DMS79 treated with DMSO at 0.1 percent for 48 hours (cell line): ENCODE data around the gene CRAMP1.
"Not testable (repeated sequence)": the region's sequence is repeated elsewhere in the genome, so short reads cannot be mapped to it uniquely, and the experiment has no call there.

Experiments used
- DNase-seq: peaks from one replicate; lab custom pipeline; 2025; lab: John Stamatoyannopoulos, UW

Gene CRAMP1

GRCh38 chr16:1713331-1713730, 101.2 kb downstream of the CRAMP1 start:
- DNase-seq: no peak

DNA sequence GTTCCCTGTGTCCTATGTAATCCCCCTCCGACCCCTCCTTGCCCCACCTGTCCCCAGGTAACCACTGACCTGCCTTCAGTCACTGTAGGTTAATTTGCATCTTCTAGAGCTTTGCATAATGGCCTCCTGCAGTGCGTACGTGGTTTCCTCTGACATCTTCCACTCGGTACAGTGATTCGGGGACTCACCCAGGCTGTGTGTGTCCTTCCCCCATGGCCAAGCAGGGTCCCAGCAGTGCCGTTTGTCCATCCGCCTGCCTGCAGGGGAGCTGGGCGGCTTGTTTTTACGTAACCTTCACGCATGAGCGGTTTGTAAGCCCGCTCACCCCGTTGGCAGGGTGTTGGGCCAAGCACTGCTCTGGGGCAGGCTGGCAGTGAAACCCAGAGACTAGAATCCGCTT, 101.8 kb downstream of the CRAMP1 start:
- DNase-seq: no peak

GRCh38 chr16:1715220-1715619, 103.1 kb downstream of the CRAMP1 start:
- DNase-seq: no peak

- not testable (repeated sequence) for DNase-seq
Observed at GRCh38 chr16:1718236-1718635, 106.1 kb downstream of the CRAMP1 start.

- peak; percentile 54 for DNase-seq
Observed at GRCh38 chr16:1719559-1720229, 107.5 kb downstream of the CRAMP1 start.

DNA sequence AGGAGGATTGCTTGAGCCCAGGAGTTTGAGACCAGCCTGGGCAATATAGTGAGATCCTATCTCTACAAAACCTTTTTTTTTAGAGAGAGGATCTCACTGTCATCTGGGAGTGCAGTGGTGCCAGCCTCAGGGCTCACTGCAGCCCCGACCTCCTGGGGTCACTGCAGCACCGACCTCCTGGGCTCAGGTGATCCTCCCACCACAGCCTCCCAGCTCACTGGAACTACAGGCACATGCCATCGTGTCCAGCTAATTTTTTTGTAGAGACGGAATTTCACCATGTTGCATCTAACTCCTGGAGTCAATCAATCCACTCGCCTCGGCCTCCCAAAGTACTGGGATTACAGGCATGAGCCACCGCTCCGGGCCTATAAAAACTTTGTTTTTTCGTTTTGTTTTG, 109.2 kb downstream of the CRAMP1 start:
- no peak for DNase-seq

- no peak for DNase-seq
Observed at GRCh38 chr16:1723450-1724147, 111.4 kb downstream of the CRAMP1 start.

- no peak for DNase-seq
Observed at GRCh38 chr16:1724491-1724890, 112.3 kb downstream of the CRAMP1 start.

DNA sequence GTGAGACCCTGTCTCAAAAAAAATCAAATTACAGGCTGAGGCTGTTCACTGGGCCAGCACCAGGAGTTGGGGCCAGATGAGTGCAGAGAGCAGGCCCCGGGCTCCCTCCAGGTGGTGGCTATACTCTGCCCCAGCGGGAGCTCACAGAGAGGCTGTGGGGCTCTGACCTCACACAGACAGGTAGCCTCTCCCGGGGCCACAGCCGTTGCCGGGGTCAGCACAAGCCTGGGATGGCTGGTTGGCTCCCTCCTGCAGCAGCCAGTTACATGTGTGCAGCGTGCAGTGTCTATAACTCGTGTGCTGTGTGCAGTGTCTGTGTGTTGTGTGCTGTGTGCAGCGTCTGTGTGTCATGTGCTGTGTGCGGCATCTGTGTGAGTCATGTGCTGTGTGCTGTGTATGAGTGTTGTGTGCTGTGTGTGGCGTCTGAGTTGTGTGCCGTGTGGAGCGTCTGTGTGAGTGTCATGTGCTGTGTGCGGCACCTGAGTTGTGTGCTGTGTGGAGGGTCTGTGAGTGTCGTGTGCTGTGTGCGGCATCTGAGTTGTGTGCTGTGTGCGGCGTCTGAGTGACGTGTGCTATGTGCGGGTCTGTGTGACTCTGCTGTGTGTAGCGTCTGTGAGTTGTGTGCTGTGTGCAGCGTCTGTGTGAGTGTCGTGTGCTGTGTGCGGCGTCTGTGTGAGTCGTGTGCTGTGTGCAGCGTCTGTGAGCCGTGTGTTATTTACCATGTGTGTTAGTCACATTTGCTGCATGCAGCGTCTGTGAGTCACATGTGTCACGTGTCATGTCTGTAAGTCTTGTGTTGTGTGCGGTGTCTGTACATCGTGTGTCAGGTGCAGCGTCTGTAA, 114.7 kb downstream of the CRAMP1 start:
- DNase-seq: no peak
